Upper lobe of right lung (tissue), 1 donor: Measurements from ENCODE around the gene CD19. TPM values are rescaled to one million over a fixed set of nuclear protein-coding genes. Genes with fewer than 3 reads are reported as not detected.
"Not testable (repeated sequence)": the region's sequence is repeated elsewhere in the genome, so short reads cannot be mapped to it uniquely, and the experiment has no call there.

Experiments
- ATAC-seq: fragments of 200-7000 bp; cut with Tn5 transposase; one replicate; pipeline ENCODE4 v1.9.1; 2020; ENCODE audit warnings: mild to moderate bottlenecking, moderate library complexity
- DNase-seq: peaks from one replicate; pipeline ENCODE4 v3.0.0-alpha.2; 2020
- H3K27ac ChIP-seq: fragments of 200-600 bp; one replicate; pipeline ENCODE4 v1.8.0; 2022
- H3K27me3 ChIP-seq: fragments of 200-600 bp; one replicate; pipeline ENCODE4 v1.8.0; 2022; ENCODE audit warnings: mild to moderate bottlenecking
- H3K36me3 ChIP-seq: fragments of 200-600 bp; one replicate; pipeline ENCODE4 v1.8.0; 2022
- H3K4me1 ChIP-seq: fragments of 200-600 bp; one replicate; pipeline ENCODE4 v1.8.0; 2022
- H3K4me3 ChIP-seq: fragments of 200-600 bp; one replicate; pipeline ENCODE4 v1.8.0; 2022; ENCODE audit warnings: mild to moderate bottlenecking
- H3K9me3 ChIP-seq: fragments of 200-600 bp; one replicate; pipeline ENCODE4 v1.8.0; 2022
- CTCF ChIP-seq: fragments of 200-600 bp; IDR thresholded peaks from one replicate; pipeline ENCODE4 v1.8.0; 2022; ENCODE audit warnings: antibody characterized with exemption
- intact Hi-C: fragments of 100-400 bp; cut with DNase I; formaldehyde crosslinking; loops from one replicate; pipeline ENCODE4 v1.11.0; 2022
- long read RNA-seq: library from polyadenylated mRNA; unstranded; transcript quantifications from one replicate; pipeline ENCODE4 v2.0.0, GENCODE V29; 2021
- total RNA-seq: library from RNA; stranded (reverse); fragmentation: NEBNext Ultra II Directional; extraction: Animal tissue kit (Norgen Biotek cat#: 25700); gene quantifications from one replicate; pipeline ENCODE4 v1.2.1, GENCODE V29; 2021
- donor health status: DM: no; HTN: yes; CAD: no; lungs with severe emphysema.

CD19 gene
- not detected for total RNA-seq
- long read RNA-seq, partial matches to known transcripts, result 1 of 2 reads
- long read RNA-seq, other reads (novel, unspliced or antisense), result 1 of 2 reads

DNA sequence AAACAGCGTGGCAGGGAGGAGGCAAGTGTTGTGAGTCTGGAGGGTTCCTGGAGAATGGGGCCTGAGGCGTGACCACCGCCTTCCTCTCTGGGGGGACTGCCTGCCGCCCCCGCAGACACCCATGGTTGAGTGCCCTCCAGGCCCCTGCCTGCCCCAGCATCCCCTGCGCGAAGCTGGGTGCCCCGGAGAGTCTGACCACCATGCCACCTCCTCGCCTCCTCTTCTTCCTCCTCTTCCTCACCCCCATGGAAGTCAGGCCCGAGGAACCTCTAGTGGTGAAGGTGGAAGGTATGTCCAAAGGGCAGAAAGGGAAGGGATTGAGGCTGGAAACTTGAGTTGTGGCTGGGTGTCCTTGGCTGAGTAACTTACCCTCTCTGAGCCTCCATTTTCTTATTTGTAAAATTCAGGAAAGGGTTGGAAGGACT is at the start of gene CD19:
CD19 (plus strand) TSS at position 171 of the 425 bp plus-strand sequence; CDS start at position 201, 30 bp downstream.
- Histone ChIP-seq H3K9me3 (no peaks in the 10 kb centered on the region), H3K4me3 (no peak within 1 kb of the TSS), H3K27me3 (no peaks in the 10 kb centered on the region), H3K4me1 (no peaks in the 10 kb centered on the region), H3K27ac (no peak within 1 kb of the TSS), H3K36me3 (no peaks in the 10 kb centered on the region)
- TF ChIP-seq CTCF, result no peak
- DNase-seq (no peak), ATAC-seq (no peak)
- intact Hi-C loops, result no loop called here

DNA sequence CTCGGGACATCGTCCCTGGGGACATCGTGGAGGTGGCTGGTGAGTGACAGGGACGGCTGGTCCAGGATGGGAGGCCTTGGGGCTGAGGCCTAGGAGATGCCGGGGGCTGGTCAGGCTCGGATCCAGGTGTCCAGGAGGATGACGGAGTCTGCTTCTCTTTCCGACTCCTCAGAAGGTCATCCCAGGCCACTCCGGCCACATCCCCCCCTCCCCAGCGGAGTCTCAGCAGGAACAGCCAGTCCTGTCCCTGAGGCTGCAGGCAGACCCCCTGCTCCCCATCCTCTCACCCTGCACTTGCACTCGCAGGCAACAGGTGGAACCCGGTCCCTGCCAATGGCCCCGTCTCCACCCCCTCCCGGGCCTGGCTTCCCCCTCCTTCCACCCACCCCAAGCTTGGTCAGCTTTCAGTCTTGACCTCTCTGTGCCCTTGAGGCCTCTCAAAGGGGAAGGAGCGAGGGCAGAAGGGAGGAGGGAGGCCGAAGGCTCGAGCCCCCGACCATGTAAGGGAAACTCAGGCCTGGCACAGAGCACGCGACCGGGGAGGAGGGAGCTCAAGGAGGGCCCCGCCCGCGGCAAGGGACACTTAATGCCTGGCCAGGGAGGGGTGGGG is 49.1 kb upstream of the CD19 start:
- no peaks in the 10 kb centered on the region for H3K36me3 ChIP-seq
- intact Hi-C loops, result no loop called here
- DNase-seq (no peak), ATAC-seq (no peak)
- H3K27ac ChIP-seq, result no peak overlapping the region
- H3K9me3 ChIP-seq, result no peaks in the 10 kb centered on the region
- H3K4me1 ChIP-seq, result peaks cover 11% of the 10 kb centered on the region
- no peak for TF ChIP-seq CTCF
- H3K4me3 ChIP-seq, result no peak overlapping the region
- peaks cover 19% of the 10 kb centered on the region for H3K27me3 ChIP-seq

GRCh38 chr16:28883221-28883996 is 48.4 kb upstream of the CD19 start:
- no peak overlapping the region for H3K4me3 ChIP-seq
- H3K27me3 ChIP-seq, result peaks cover 19% of the 10 kb centered on the region
- no peak overlapping the region for H3K27ac ChIP-seq
- intact Hi-C loops, result no loop called here
- no peaks in the 10 kb centered on the region for H3K36me3 ChIP-seq
- no peak for TF ChIP-seq CTCF
- no peak for DNase-seq
- H3K4me1 ChIP-seq, result peaks cover 11% of the 10 kb centered on the region
- no peaks in the 10 kb centered on the region for H3K9me3 ChIP-seq
- no peak for ATAC-seq

DNA sequence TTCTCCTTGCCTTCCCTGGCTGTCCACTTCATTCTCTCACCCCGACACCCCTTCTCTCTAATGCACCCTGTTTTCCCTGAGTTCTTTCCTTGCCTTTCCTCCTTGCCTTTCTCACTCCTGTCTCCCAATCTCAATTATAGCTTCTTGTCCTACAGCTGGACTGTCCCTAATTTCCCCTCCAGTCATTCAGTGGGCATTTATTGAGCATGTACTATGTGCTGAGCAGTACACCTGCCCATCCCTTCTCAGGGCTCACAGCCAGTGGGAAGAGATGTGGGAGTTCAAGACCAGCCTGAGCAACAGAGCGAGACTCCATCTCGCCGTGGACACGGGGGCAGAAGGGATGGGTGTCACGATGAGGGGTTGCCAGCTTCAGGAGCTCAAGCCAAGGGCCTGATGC is 47.7 kb upstream of the CD19 start:
- TF ChIP-seq CTCF, result no peak
- DNase-seq (no peak), ATAC-seq (no peak)
- Histone ChIP-seq H3K4me1 (peaks cover 9% of the 10 kb centered on the region), H3K4me3 (no peak overlapping the region), H3K9me3 (no peaks in the 10 kb centered on the region), H3K36me3 (no peaks in the 10 kb centered on the region), H3K27ac (no peak overlapping the region), H3K27me3 (peaks cover 19% of the 10 kb centered on the region)
- intact Hi-C loops, result no loop called here

DNA sequence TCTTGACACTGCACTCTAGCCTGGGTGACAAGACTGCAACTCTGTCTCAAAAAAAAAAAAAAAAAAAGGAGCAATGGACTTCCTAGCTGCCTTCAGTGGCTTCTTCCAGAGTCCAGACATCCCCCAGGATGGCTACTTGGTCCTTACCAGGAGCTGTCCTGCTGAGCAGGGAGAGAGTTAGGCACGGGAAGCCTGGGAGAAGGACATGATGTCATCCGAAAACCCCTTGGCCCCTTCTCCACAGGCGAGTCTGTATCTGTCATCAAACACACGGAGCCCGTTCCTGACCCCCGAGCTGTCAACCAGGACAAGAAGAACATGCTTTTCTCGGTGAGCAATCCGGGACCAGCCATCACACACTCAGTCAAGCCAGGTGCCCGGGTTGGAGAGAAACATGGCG is 44.8 kb upstream of the CD19 start:
- H3K27me3 ChIP-seq, result peaks cover 18% of the 10 kb centered on the region
- TF ChIP-seq CTCF, result no peak
- H3K4me1 ChIP-seq, result no peaks in the 10 kb centered on the region
- H3K4me3 ChIP-seq, result no peak overlapping the region
- intact Hi-C loops, result no loop called here
- no peaks in the 10 kb centered on the region for H3K9me3 ChIP-seq
- H3K36me3 ChIP-seq, result no peaks in the 10 kb centered on the region
- ATAC-seq (no peak), DNase-seq (no peak)
- no peak overlapping the region for H3K27ac ChIP-seq

- DNase-seq, ATAC-seq, H3K27ac ChIP-seq, H3K27me3 ChIP-seq, H3K4me3 ChIP-seq, intact Hi-C loops, H3K9me3 ChIP-seq, H3K4me1 ChIP-seq, H3K36me3 ChIP-seq: not testable (repeated sequence)
Measured at GRCh38 chr16:28890355-28890754, 41.4 kb upstream of the CD19 start.
